SK-N-SH (cell line): ENCODE measurements around the gene PHAF1. TPM values are rescaled to one million over a fixed set of nuclear protein-coding genes. Genes with fewer than 3 reads are reported as not detected.

Source experiments
- CTCF ChIA-PET: fragments of 300-600, 350-600 bp; formaldehyde crosslinking; extraction: SDS; loops from one replicate; lab custom pipeline; 2021; lab: Yijun Ruan, JAX
- POLR2A ChIA-PET: fragments of 350-600 bp; sonication (Branson Sonifier 250); formaldehyde crosslinking; extraction: SDS; loops from one replicate; lab custom pipeline; 2020; ENCODE audit warnings: antibody characterized with exemption, inconsistent platforms; lab: Yijun Ruan, JAX
- DNase-seq: peaks from one replicate; pipeline ENCODE4 v3.0.0; 2012
- H2AFZ ChIP-seq: fragments of 200-600 bp; sonication (generic); 2 replicates; pipeline ENCODE4 v1.8.1; 2016; ENCODE audit warnings: antibody characterized with exemption, mild to moderate bottlenecking, low read depth
- H3F3A ChIP-seq: fragments of 200-600 bp; sonication (generic); replicated peaks from 2 replicates; pipeline ENCODE3; 2016; ENCODE audit warnings: antibody characterized with exemption, mild to moderate bottlenecking; ENCODE audit not compliant: insufficient read depth
- H3K27ac ChIP-seq, 2 experiments: fragments of 200-500 bp in 1 of 2; fragments of 200-600 bp in 1 of 2; sonication (Bioruptor generic) in 1 of 2; sonication (generic), shearing (Covaris generic) in 1 of 2; 2 replicates each; pipeline versions ENCODE4 v1.5.1 to v1.6.1; 2014 to 2016; ENCODE audit warnings: low read depth in 2 of 2, inconsistent platforms in 1 of 2, low read length in 1 of 2, mild to moderate bottlenecking in 1 of 2, mixed read lengths in 1 of 2
- H3K27me3 ChIP-seq: fragments of 200-600 bp; sonication (generic), shearing (Covaris generic); 2 replicates; pipeline ENCODE4 v1.6.1; 2016; ENCODE audit warnings: mixed run types; ENCODE audit not compliant: insufficient read depth
- H3K36me3 ChIP-seq, 2 experiments: fragments of 200-500 bp in 1 of 2; fragments of 200-600 bp in 1 of 2; sonication (Bioruptor generic) in 1 of 2; sonication (generic) in 1 of 2; replicated peaks in 1 of 2; 2 replicates each; pipeline versions ENCODE3 to v1.5.1; 2014 to 2016; ENCODE audit warnings: low read length in 1 of 2, mild to moderate bottlenecking in 1 of 2; ENCODE audit not compliant: insufficient read depth in 2 of 2, control insufficient read depth in 1 of 2
- H3K4me1 ChIP-seq, 2 experiments: fragments of 200-500 bp in 1 of 2; fragments of 200-600 bp in 1 of 2; sonication (Bioruptor generic) in 1 of 2; sonication (generic), shearing (Covaris generic) in 1 of 2; 2 replicates each; pipeline versions ENCODE4 v1.5.1 to v1.6.1; 2014 to 2016; ENCODE audit warnings: low read depth in 1 of 2, low read length in 1 of 2, mixed run types in 1 of 2; ENCODE audit not compliant: insufficient read depth in 2 of 2, control insufficient read depth in 1 of 2
- H3K4me2 ChIP-seq: fragments of 200-600 bp; sonication (generic), shearing (Covaris generic); 2 replicates; pipeline ENCODE4 v1.6.1; 2017; ENCODE audit warnings: mixed run types
- H3K4me3 ChIP-seq, 2 experiments: fragments of 200-500 bp in 1 of 2; fragments of 200-600 bp in 1 of 2; sonication (Bioruptor generic) in 1 of 2; sonication (generic), shearing (Covaris generic) in 1 of 2; 2 replicates each; pipeline versions ENCODE4 v1.5.1 to v1.8.1; 2014 to 2016; ENCODE audit warnings: low read depth in 2 of 2, inconsistent platforms in 1 of 2, low read length in 1 of 2, mild to moderate bottlenecking in 1 of 2, mixed read lengths in 1 of 2, moderate library complexity in 1 of 2
- H3K79me2 ChIP-seq: fragments of 200-600 bp; sonication (generic); 2 replicates; pipeline ENCODE4 v1.8.1; 2017; ENCODE audit warnings: mild to moderate bottlenecking; ENCODE audit not compliant: insufficient read depth
- H3K9ac ChIP-seq: fragments of 200-600 bp; sonication (generic); 2 replicates; pipeline ENCODE4 v1.6.1; 2017; ENCODE audit warnings: mixed run types
- H3K9me2 ChIP-seq: fragments of 200-600 bp; sonication (generic); 2 replicates; pipeline ENCODE4 v1.6.1; 2017; ENCODE audit warnings: mixed run types
- H3K9me3 ChIP-seq: fragments of 200-600 bp; sonication (generic); 2 replicates; pipeline ENCODE4 v1.6.1; 2017; ENCODE audit warnings: mixed run types, mild to moderate bottlenecking, moderate library complexity
- H4K20me1 ChIP-seq: fragments of 200-600 bp; sonication (generic); 2 replicates; pipeline ENCODE4 v1.6.1; 2017; ENCODE audit warnings: mild to moderate bottlenecking, mixed run types; ENCODE audit not compliant: insufficient read depth
- ELF1 ChIP-seq: IDR thresholded peaks from 2 replicates; pipeline ENCODE4 v1.4.0; 2012
- EP300 ChIP-seq, 2 experiments: IDR thresholded peaks; 2 replicates each; pipeline versions ENCODE4 v1.4.0 to v1.6.1; 2012; ENCODE audit warnings: borderline replicate concordance in 1 of 2, low read depth in 1 of 2, low read length in 1 of 2
- EZH2phosphoT487 ChIP-seq: fragments of 200-600 bp; sonication (generic); IDR thresholded peaks from 2 replicates; pipeline ENCODE4 v1.6.1; 2017; ENCODE audit warnings: low read depth, mixed run types, mild to moderate bottlenecking, antibody characterized with exemption, moderate library complexity, borderline replicate concordance
- FOSL2 ChIP-seq: IDR thresholded peaks from 2 replicates; pipeline ENCODE4 v1.4.0; 2012; ENCODE audit warnings: low read depth, mild to moderate bottlenecking, moderate library complexity, borderline replicate concordance
- FOXJ3 ChIP-seq: sonication (generic); formaldehyde crosslinking; IDR thresholded peaks from 2 replicates; pipeline ENCODE4 v1.5.1; 2020; ENCODE audit warnings: mild to moderate bottlenecking, missing genetic modification reagents
- FOXM1 ChIP-seq: IDR thresholded peaks from 2 replicates; pipeline ENCODE4 v1.4.0; 2012; ENCODE audit warnings: low read depth, mild to moderate bottlenecking
- GABPA ChIP-seq: IDR thresholded peaks from 2 replicates; pipeline ENCODE4 v1.4.0; 2012; ENCODE audit warnings: low read depth, mild to moderate bottlenecking
- GATA2 ChIP-seq: sonication (generic); formaldehyde crosslinking; IDR thresholded peaks from 2 replicates; pipeline ENCODE4 v1.5.0; 2020; ENCODE audit warnings: mild to moderate bottlenecking, missing genetic modification reagents
- IRF3 ChIP-seq: fragments of 150-350 bp; IDR thresholded peaks from 2 replicates; pipeline ENCODE4 v1.6.1; 2016; ENCODE audit warnings: mild to moderate bottlenecking, low read depth, low read length
- JUND ChIP-seq: IDR thresholded peaks from 2 replicates; pipeline ENCODE4 v1.4.0; 2012
- MAX ChIP-seq: IDR thresholded peaks from 2 replicates; pipeline ENCODE4 v1.4.0; 2012; ENCODE audit warnings: low read depth
- MEF2A ChIP-seq: IDR thresholded peaks from 2 replicates; pipeline ENCODE4 v1.4.0; 2012; ENCODE audit warnings: low read depth, borderline replicate concordance
- MXI1 ChIP-seq: IDR thresholded peaks from 2 replicates; pipeline ENCODE4 v1.6.1; 2012; ENCODE audit warnings: mild to moderate bottlenecking, low read depth, low read length, improper control_type of control experiment
- PBX3 ChIP-seq: IDR thresholded peaks from 2 replicates; pipeline ENCODE4; 2012
- POLR2AphosphoS5 ChIP-seq: IDR thresholded peaks from 2 replicates; pipeline ENCODE4 v1.6.1; 2012; ENCODE audit warnings: low read depth, low read length
- TCF12 ChIP-seq: IDR thresholded peaks from 2 replicates; pipeline ENCODE4 v1.4.0; 2012
- TEAD4 ChIP-seq: IDR thresholded peaks from 2 replicates; pipeline ENCODE4 v1.4.0; 2012; ENCODE audit warnings: mild to moderate bottlenecking, borderline replicate concordance; ENCODE audit not compliant: insufficient read depth
- USF1 ChIP-seq: IDR thresholded peaks from 2 replicates; pipeline ENCODE4 v1.4.0; 2012; ENCODE audit warnings: low read depth, borderline replicate concordance
- USF2 ChIP-seq: fragments of 150-350 bp; IDR thresholded peaks from 2 replicates; pipeline ENCODE4 v1.6.1; 2017; ENCODE audit warnings: antibody characterized with exemption, low read length, low read depth, borderline replicate concordance
- whole genome bisulfite sequencing: methylation state at CpG from one replicate; pipeline ENCODE4 v1.1.6; 2017; ENCODE audit warnings: low lambda C conversion rate; 5-methylcytosine and 5-hydroxymethylcytosine counted together
- polyA plus RNA-seq, 3 experiments: library from polyadenylated mRNA; depleted of rRNA; stranded (reverse); fragments of >200 nt; gene quantifications; 2 replicates each; pipeline ENCODE4 v1.2.3, GENCODE V29; 2012

Gene PHAF1
- polyA plus RNA-seq, 1 of the 3 experiments (the other 2 are of a cell fraction) = 17.3 TPM

GRCh38 chr16:67166598-67167168 is 56.9 kb downstream of the PHAF1 start:
- Histone ChIP-seq H3K9me3 (no peaks in the 10 kb centered on the region), H3K9ac (no peak overlapping the region)
- CTCF ChIA-PET = interaction anchor here (0.6 to 2.3 kb wide), 6 partner anchors 11 to 557 kb away, joined by 3 to 13 read pairs (median 3); no protein-coding TSS in a partner anchor

GRCh38 chr16:67167588-67167987 is 57.8 kb downstream of the PHAF1 start:
- Histone ChIP-seq H3K9ac (no peak overlapping the region), H2AFZ (no peak overlapping the region), H3F3A (peaks cover 19% of the 10 kb centered on the region), H3K79me2 (peaks cover 7% of the 10 kb centered on the region; the same call in 1 of the 2 replicates), H3K9me2 (no peaks in the 10 kb centered on the region), H4K20me1 (no peaks in the 10 kb centered on the region), H3K4me3 (no peak overlapping the region), H3K36me3 (no peaks in the 10 kb centered on the region), H3K27me3 (no peaks in the 10 kb centered on the region), H3K27ac (no peak overlapping the region), H3K9me3 (no peaks in the 10 kb centered on the region), H3K4me2 (no peak overlapping the region), H3K4me1 (peaks cover 21 to 37% of the 10 kb centered on the region in 2 experiments; a peak in 2 of 4 replicates)
- ChIA-PET CTCF (interaction anchor here (0.7 to 2.3 kb wide), 6 partner anchors 11 to 214 kb away, joined by 3 to 13 read pairs (median 4); no protein-coding TSS in a partner anchor), POLR2A (no interaction called here)
- DNase-seq = no peak
- WGBS = 93% methylated on average over 4 of the region's 7 CpGs
- TF ChIP-seq FOSL2 (no peak), IRF3 (no peak), USF1 (no peak), GABPA (no peak), FOXJ3 (CRISPR knock-in tag) (no peak), EZH2phosphoT487 (no peak), ELF1 (no peak), POLR2AphosphoS5 (no peak), GATA2 (no peak), MEF2A (no peak), MAX (no peak)

More at GRCh38 chr16:67166598-67167168, 56.9 kb downstream of the PHAF1 start:
- Histone ChIP-seq H3K9me2 (no peaks in the 10 kb centered on the region), H4K20me1 (no peaks in the 10 kb centered on the region), H2AFZ (no peak overlapping the region), H3K27ac (no peak overlapping the region), H3K79me2 (peaks cover 3% of the 10 kb centered on the region; the same call in 1 of the 2 replicates)
- DNase-seq = no peak
- 92% methylated on average over 5 of the region's 5 CpGs for WGBS
- TF ChIP-seq TEAD4 (no peak), JUND (no peak), EP300 (IDR thresholded peaks at IDR 0.05; ENCODE audit: borderline replicate concordance in 1 of 2, low read depth in 1 of 2, low read length in 1 of 2) (no peak), PBX3 (no peak), USF2 (no peak), FOXM1 (no peak), FOSL2 (no peak), FOXJ3 (CRISPR knock-in tag) (no peak), TCF12 (no peak), USF1 (no peak), MXI1 (no peak)
- TF ChIP-seq, all 33 proteins: peak for 0
- Histone ChIP-seq H3K36me3 (no peaks in the 10 kb centered on the region), H3K4me1 (peaks cover 21 to 38% of the 10 kb centered on the region in 2 experiments; a peak in 2 of 4 replicates), H3F3A (peaks cover 27% of the 10 kb centered on the region), H3K27me3 (no peaks in the 10 kb centered on the region), H3K4me3 (no peak overlapping the region), H3K4me2 (no peak overlapping the region)
- POLR2A ChIA-PET = no interaction called here
